Measurements from ENCODE around the gene IL2RA.

DNA sequence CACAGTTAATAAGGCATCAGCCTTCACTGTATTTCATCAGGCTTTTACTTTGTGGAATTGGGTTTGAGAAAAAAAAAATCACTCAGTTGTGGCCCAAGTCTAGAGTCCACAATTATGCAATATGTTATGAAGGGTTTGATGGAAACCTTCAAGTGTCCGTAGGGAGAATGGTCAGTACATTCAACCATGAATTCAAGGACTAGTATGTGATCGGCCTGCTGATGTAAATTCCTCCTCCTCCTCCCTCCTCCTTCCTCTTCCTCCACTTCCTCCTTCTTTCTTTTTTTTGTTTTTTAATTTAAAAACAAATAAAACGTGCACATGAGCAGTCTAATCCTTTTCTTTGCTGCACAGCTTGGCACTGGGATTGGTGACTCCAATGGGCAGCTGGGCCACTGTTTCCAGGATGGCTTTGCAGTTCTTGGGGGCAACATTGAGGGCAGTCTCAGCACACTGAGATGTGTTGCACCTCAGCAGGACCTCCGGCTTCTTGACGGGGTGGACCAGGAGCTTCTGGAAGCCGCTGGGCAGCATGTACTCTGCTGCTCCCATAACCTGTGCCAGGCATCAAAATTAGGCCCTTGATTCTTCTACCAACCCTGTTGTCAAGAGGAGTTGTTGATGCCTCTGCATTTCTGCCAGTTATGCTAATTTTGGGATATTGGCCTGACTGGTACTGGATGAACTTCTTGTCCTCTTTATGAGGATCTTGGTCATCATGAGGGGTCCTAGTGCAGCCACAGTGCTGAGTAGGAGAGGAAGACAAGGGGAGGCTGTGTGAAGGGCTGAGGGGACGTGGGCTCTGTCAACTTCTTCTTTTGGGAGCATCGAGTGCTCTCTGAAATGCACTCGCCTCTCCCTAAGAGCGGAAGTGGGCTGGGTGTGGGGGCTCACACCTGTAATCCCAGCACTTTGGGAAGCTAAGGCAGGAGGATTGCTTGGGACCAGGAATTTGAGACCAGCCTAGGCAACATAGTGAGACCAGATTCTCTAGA is 9.3 kb upstream of the IL2RA start:
- TF ChIP-seq, protein P1, sequence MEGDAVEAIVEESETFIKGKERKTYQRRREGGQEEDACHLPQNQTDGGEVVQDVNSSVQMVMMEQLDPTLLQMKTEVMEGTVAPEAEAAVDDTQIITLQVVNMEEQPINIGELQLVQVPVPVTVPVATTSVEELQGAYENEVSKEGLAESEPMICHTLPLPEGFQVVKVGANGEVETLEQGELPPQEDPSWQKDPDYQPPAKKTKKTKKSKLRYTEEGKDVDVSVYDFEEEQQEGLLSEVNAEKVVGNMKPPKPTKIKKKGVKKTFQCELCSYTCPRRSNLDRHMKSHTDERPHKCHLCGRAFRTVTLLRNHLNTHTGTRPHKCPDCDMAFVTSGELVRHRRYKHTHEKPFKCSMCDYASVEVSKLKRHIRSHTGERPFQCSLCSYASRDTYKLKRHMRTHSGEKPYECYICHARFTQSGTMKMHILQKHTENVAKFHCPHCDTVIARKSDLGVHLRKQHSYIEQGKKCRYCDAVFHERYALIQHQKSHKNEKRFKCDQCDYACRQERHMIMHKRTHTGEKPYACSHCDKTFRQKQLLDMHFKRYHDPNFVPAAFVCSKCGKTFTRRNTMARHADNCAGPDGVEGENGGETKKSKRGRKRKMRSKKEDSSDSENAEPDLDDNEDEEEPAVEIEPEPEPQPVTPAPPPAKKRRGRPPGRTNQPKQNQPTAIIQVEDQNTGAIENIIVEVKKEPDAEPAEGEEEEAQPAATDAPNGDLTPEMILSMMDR (conservative IDR thresholded peaks at IDR 0.05; ENCODE audit: low read length) = no peak
- no peak for TF ChIP-seq EZH2phosphoT487 (IDR thresholded peaks at IDR 0.05; ENCODE audit: borderline replicate concordance)
